HG03095 (cell line): ENCODE measurements around the gene CTLA4.

Experiments
- ATAC-seq: cut with Tn5 transposase; IDR thresholded peaks from one replicate; pipeline ENCODE4 v1.9.1; 2021; ENCODE audit warnings: moderate library complexity; ENCODE audit not compliant: unreplicated experiment

Gene CTLA4

DNA sequence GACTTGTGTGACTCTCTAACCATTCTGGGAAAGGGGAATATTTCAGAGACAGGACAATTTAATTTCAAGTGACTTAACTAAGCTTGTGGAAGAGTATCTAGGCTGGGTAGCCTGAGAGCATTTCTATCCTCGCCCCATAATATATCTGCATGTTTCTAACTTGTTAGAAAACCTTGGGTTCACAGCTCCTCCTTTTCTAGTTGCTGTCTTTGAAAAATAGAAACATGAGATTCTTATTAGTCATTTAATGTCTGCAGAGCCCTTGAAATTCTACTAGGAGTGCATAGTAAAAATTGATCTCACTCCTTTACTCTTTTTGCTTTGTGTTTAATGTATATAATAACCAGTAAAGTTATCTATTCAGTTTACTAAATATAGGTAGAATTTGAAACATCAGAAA, 22.4 kb downstream of the CTLA4 start:
- no peak for ATAC-seq

DNA sequence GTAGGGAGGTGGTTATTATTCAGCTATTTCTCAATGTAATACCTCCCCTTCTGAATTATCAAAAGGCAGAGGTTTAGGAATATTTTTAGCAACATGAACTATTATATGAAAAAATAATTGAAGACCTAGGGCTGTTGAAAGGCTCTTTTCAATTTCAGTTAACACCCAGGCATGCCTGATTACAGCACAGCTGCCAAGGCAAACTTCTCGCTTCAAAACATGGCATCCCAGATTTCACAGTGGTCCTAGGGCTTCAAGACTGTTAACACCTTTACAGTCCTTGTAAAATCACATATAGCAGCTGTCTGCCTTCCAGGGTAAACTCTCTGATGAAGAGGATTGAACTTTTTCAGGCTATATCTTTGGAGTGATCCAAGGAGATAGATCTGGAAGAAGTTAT, 23.2 kb downstream of the CTLA4 start:
- no peak for ATAC-seq

DNA sequence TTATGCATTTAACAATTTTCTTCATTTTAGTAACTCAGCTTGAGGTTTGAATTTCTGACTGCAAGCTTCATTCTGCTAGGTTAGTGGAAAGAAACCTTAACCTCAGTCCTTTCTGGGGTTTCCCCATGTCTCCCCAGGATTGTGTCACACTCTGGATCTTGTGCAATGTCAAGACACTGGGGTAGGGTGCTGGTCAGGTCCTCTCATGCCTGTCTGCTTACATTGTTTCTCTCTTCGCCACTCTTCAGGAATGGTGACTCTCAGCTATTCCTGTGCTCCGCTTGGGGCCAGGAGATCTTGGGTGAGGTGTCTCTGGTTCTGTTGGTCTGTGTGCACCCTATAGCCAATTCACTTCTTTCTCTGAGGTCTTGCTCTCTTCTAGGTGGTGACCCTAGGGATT, 23.9 kb downstream of the CTLA4 start:
- ATAC-seq: no peak

DNA sequence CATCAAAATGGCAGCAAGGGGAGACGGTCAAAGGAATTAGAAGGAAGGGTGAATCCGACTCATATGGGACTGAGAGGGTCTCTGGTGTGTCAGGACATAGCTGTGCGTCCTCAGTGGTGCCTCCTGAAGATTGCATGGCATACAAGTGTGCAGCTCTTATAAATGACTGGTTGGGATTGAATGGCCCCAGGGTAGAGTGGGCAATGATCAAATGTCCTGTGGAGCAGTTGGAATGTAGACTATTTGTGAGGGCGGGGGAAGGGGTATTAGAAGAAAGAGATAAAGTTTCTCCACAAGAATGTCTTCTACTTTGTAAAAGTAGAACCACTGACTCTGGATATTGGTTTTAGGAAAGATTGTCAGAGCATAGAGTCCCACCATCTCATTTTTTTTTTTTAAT, 24.6 kb downstream of the CTLA4 start:
- ATAC-seq: no peak

DNA sequence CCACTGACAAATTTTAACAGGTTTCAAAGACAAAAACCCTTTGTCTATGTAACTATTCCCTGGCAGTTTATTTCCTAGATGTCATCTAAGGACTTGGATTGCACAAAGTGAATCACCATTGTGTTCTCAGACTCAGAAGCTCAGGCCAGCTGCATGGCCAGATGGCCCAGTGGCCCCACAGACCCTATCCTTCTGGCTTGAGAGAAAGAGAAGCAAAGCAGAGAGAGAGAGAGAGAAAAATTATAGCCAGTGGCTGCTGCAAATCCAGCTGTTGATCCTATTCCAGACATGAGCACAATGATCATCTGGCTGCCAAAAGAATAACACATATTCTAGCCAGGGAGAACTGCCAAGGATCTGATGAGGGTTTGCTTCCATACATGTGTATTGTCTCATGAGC, 25.8 kb downstream of the CTLA4 start:
- ATAC-seq: no peak

DNA sequence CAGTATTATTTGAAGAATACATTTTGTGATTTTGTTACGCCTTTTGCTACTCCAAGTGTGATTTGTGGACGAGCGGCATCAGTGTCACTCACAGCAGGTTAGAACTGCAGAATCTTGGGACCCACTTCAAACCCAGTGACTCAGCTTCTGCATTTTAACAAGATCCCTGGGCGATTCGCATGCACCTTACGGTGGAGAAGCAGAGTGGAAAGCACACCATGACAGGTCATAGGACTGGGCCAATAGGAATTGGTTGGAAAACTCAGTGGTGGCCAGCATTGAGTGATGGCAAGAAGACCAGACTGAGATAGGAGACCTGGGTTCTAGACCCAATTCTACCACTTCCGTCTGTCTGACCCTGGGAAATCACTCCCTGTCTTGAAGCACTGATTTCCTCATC, 26.3 kb downstream of the CTLA4 start:
- no peak for ATAC-seq

DNA sequence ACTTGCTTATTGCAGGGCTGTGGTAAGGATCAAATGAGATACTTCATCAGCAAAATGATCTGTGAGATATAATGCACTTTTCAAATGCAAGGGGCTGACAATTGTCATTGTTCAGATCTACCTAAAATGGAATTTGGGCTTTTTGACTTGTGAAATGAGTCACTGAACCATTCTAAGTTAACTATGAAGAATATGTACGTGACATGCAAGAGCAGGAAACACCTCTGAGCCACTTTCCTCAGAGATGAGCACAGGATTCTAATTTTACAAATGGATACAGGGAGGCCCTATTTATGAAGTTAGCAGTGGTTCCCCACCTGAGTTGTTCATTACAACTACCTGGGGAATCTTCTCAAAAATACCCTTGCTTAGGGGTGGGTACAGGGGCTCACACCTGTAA, 26.7 kb downstream of the CTLA4 start:
- no peak for ATAC-seq

DNA sequence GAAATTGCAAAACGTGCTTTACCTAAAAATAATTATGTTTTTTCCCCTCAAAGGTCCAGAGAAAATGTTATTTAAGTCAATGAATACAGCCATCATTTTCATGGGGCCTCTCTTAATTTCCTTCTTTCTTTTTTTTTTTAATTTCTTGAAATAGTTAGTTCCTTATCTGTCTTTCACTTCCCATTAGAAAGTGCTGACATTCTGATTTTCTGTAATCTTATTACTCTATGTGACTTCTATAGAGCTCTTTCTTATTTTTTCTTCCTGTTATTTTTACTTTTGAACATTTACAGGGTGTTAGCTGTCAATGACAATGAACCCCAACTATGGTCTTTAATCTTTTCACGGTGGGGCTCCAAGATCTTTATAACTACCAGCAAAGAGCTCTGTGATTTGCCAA, 30.0 kb downstream of the CTLA4 start:
- no peak for ATAC-seq

DNA sequence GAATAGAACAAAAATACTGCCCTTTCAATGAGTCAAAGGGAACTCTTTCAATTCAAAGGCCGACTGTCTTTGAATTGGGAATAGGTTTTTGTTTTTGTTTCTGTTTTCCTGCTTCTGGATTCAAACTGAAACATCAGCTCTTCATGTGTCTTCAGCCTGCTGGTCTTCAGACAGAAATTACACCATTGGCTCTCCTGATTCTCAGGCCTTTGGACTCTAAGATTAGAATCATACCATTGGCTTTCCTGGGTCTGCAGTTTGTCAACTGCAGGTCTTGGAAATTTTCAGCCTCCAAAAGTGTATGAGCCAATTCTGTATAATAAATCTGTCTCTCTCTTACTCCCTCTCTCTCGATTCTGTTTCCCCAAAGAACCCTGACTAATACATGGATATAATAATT, 31.1 kb downstream of the CTLA4 start:
- ATAC-seq: no peak

DNA sequence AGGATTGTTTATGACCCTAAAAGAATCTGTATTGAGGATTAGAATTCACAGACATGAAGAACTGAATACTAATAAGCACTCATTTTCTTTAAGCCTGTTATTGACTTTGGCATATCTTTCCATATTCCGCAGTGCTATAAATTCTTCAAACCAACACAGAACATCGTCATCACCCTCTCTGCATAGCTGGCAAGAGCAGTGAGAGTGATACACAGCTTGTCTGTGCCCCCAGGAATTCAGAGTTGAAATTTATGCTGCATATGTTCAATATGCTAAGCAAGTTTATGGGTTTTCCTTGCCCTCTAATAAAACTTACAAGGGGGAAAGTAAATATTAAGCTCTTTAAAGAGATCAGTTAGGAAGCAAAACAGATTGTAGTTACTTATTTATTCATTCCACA, 32.7 kb downstream of the CTLA4 start:
- no peak for ATAC-seq

DNA sequence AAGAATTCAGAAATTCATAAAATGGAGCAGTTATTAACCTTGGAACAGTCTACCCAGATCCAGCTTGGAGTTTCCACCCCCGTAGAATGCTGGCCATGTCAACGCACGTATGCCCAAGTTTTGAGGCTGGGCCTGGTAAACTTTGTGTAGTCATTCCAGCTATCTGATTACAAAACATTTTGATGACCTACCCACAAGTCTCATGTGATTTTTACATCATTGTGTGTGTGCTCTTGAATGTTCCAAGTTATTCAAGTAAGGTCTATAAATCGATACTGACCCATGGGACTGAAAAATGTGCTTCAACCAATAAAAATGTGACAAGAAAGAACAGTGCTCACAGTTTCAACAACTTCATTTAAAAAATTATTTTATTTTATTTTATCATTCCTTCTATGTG, 36.5 kb downstream of the CTLA4 start:
- no peak for ATAC-seq

DNA sequence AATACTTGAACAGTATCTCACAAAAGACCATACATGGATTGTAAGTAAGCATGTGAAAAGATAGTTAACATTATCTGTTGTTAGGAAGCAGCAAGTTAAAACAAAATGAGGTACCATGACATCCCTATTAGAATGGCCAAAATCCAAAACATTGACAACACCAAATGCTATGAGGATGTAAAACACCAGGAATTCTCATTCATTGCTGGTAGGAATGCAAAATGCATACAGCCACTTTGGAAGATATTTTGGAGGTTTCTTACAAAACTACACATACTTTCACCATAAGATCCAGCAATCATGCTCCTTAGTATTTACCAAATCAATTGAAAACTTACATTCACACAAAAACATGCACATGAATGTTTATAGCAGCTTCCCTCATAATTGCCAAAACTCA, 38.1 kb downstream of the CTLA4 start:
- no peak for ATAC-seq

DNA sequence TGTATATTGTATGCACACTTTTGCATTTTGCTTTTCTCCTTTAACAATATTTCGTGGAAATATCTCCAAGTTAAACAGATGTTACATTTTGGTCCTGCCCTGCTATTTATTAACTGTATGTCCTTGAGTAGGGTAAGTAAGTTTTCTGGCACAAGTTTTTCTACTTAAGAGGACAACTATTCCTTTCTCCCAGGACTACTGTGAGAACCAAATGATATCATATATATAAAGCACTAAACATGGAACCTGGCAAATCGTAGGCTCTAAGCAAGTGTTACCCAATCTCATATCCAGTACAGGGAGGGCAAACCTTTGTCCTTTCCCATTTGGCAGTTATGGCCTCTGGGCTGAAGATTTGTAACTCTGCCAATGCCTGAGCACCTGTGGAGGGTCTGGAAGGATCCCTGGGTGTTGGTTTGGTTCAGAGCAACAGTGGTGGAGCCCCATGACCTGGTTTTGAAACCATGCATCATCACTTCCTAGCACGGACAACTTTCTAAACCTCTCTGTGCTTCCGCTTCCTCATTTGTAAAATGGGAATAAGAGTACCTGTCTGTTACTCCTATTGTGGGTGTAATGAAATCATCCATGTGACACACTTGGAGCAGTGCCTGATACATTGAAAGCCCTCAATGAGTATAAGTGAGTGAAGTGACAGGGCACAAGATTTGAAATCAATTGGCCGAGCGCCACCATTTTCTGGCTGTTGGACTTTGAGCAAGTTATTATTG, 40.7 kb downstream of the CTLA4 start:
- no peak for ATAC-seq

DNA sequence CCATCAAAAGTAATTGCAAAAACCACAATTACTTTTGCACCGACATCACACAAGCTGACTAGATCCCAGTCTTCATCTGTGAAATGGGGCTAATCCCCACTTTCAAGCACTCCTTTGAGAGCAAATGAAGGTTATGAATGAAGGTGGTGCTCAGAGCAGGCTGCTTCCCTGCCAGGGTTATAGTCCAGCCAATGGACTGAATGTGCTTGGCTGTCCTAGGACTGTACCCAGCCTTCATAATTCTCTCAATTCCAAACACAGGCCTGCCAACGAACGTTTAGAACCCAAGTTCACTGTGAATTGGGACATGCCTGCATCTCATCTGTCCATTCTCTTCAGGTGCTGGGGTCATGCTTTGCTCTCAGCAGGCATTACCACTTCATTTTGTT, 41.2 kb downstream of the CTLA4 start:
- ATAC-seq: no peak

DNA sequence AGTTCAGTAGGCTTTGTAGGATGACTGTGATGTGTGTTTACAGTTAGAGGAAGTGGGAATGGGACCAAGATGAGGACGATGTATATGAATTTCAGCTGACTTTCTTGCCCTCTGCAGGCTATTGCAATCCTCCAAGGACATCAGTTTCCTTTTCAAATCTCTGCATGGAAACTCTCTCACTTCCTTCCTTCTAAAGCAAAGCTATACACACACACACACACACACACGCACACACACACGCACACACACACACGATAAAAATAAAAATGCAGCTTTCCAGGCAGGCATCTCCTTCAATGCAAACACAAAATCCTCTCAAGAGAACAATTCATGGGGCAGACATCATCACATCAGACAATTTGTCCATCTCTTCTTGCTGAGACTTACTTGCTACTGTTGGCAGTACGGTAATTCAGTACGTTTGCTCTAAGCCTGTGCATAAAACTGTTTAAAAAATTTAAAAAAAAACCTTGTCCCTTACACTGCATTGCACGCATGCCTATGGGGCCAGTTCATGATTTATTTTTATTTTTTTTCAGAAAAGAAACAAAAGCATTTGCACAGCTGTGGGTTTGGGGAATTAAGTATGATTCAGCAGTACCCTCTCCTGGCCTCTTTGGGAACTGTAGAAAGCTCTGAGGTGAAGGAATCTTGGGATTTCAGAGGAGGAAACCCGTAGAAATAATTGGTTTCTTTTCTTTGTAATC, 41.8 kb downstream of the CTLA4 start:
- ATAC-seq: no peak

DNA sequence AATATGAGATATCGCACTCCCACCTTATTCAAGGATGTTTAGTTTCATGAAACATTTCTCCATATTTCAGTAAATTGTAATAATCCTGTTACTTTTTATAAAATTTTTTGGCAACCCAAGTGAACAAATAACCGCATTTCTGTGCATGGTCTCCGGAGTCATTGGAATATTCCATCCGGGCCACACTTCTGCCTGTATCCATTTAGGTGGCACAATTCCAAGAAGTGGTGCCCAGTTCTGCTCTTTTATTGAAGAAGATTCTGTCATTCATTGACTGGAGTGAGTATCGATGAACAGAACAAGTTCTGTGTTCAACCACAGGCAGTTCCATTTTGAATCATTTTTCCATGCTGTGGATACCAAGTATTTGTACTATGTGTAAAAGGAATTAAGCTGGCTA, 42.4 kb downstream of the CTLA4 start:
- ATAC-seq: no peak

DNA sequence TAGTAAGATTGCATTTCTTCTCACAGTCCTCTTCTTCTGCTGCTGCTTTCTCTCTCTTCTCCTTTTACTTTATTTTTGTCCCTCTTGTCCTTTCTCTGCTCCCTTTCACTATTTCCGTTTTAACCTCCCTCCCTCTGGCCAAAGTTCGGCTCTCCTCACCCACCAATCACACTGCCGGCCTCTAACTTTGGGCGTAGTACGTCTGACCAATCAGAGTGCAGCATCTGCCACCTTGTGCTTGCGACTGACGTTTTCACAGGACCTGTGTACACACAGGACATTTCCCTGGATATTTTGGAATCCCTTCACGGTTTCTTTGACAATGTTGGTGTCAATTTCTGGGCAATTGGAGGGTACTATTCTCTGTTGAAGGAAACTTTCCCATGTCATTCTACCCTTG, 46.4 kb downstream of the CTLA4 start:
- no peak for ATAC-seq

DNA sequence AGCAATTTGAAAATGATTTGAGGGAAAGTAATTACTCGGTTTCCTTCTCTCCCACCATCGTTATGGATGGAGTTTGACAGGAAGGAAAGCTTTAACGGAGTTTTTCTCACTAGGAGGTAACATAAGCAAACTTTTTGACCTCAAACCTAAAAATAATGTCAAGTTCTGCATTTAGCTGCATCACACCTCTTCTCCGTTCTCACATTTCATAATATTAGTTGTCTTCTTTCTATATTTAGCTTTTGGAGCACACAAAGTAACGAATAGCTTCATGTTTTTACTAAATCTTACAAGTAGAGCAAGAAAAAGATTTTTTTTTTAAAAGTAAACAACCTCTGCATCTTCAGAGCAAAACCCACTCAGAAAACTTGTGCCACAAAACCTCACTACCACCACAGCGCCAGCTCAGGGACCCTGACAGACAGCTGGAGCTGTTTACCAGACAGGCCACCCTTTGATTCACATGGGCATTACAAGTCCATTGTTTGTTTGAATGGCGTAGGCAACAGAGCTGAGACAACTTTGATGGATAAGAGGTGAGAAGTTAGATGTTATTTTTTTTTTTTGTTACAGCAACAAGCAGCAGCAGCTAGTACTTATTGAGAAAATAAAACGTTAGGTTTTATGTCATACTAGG, 47.1 kb downstream of the CTLA4 start:
- ATAC-seq: no peak

DNA sequence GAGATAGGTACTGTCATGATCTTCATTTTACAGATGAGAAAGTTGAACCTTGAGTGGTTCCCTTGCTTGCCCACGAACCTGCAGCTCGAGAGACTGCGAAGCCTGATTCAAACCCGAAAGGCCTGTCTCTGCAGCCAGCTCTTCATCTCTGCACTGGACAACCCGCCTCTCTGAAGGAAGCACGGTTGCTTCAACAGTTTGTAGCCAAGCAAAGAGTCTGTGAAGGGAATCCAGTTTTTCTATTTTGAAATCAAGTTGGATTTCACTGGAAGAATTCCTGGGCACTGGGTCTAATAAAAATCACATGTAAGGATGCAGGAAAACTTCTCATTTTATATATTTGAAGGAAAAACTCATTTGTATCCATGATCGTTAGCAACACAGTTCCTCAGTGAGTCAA, 47.7 kb downstream of the CTLA4 start:
- no peak for ATAC-seq

DNA sequence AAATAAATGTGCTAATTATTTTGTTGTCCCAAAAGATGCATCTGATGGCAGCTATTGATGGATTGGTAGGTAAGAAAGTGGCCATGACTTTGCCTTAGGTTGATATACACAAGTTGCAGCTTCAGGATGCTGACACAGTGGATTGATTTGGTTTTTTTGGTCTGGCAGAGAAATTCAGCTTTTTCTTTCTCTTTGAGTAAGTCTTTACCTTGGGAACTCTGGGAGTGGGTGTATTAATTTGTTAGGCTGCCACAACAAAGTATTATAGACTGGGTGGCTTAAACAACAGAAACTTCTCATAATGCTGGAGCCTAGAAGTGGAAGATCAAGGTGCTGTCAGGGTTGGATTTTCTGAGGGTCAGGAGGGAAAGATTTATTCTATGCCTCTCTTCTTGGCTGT, 49.2 kb downstream of the CTLA4 start:
- no peak for ATAC-seq

DNA sequence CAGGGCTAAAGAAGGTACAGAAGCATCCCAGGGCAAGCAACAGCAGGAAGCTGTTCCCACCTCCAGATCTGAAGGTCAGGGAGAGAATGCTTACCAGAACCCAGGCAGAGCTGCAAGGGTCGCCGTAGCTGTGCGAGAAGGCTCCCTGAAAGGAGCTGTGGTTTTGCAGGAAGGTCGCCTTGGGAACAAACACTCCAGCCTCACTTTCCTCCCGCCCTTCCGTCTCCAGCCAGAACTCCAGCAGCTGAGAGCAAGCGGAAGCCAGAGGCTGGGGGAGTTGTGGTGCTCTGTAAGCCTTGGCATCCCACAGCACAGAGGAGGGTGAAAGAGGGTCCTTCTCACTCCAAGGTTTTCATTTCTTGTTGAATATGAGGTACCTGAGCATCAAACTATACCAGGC, 50.7 kb downstream of the CTLA4 start:
- ATAC-seq: no peak

DNA sequence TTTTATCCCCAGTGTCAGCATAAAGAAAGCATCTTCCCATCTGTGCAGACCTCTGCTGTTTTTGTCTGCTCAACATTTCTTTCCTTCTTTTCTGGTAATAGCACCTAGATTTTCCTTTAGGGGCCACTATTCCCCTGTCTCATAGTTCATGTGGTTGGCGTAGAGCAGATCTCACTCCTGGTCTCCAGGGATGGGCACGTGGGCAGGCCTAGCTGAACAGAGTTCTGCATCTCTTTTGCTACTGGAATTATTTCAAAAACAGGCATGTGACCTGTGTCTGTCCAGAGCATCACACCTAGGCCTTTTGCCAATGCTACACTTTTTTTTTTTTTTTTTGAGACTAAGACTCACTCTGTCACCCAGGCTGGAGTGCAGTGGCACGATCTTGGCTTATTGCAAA, 51.3 kb downstream of the CTLA4 start:
- no peak for ATAC-seq
